ENCODE results near the gene PNMA8C. TPM values are rescaled to one million over a fixed set of nuclear protein-coding genes. Genes with fewer than 3 reads are reported as not detected.

The PNMA8C gene
- total RNA-seq, 1 donor from 2014 or later, result 0.53 TPM

- Histone ChIP-seq H3K27me3 (no peaks in the 10 kb centered on the region), H3K4me1 (no peaks in the 10 kb centered on the region), H3K9me3 (no peaks in the 10 kb centered on the region), H3K27ac (no peak overlapping the region), H3K4me3 (no peak overlapping the region), H3K36me3 (peaks cover 59 to 92% of the 10 kb centered on the region in 2 donors)
- peak in 1 of 2 donors; percentile 37 for DNase-seq (ENCODE audit: low spot score in 2 of 2)
- intact Hi-C loops (cut with DNase I), result no loop called here
- TF ChIP-seq, protein P1, sequence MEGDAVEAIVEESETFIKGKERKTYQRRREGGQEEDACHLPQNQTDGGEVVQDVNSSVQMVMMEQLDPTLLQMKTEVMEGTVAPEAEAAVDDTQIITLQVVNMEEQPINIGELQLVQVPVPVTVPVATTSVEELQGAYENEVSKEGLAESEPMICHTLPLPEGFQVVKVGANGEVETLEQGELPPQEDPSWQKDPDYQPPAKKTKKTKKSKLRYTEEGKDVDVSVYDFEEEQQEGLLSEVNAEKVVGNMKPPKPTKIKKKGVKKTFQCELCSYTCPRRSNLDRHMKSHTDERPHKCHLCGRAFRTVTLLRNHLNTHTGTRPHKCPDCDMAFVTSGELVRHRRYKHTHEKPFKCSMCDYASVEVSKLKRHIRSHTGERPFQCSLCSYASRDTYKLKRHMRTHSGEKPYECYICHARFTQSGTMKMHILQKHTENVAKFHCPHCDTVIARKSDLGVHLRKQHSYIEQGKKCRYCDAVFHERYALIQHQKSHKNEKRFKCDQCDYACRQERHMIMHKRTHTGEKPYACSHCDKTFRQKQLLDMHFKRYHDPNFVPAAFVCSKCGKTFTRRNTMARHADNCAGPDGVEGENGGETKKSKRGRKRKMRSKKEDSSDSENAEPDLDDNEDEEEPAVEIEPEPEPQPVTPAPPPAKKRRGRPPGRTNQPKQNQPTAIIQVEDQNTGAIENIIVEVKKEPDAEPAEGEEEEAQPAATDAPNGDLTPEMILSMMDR (IDR thresholded peaks at IDR 0.05), result no peak
Measured at GRCh38 chr19:46385636-46386035, 43.1 kb downstream of the PNMA8C start.

DNA sequence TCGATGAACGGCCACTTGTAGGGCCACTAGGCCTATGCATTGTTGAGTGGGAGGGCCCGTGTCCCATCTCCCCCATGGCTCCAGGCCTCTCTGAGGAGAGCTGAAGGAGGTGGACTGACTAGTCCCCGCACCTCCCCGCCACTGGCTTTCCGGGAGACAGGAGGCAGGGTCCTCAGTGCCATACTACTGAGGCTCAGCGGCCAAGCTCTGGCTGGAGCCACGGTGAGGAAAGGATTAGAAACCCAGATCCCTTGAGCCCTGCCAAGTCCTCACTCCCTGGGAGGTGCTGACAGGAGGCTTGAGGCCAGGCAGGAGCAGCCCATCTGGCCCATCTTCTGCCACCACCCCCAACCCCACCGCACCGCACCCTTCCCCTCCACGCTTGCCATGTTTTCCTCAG, 44.3 kb downstream of the PNMA8C start:
- DNase-seq (ENCODE audit: low spot score in 2 of 2), result peak in 1 of 2 donors; percentile 49
- Histone ChIP-seq H3K4me3 (no peak overlapping the region), H3K9me3 (no peaks in the 10 kb centered on the region), H3K27me3 (no peaks in the 10 kb centered on the region), H3K36me3 (peaks cover 46 to 87% of the 10 kb centered on the region in 2 donors), H3K4me1 (peaks cover 0 to 8% of the 10 kb centered on the region in 2 donors), H3K27ac (no peak overlapping the region)
- intact Hi-C loops (cut with DNase I), result no loop called here
- TF ChIP-seq, protein P1 (IDR thresholded peaks at IDR 0.05), result no peak

- no peaks in the 10 kb centered on the region for H3K27me3 ChIP-seq
- TF ChIP-seq, protein P1 (IDR thresholded peaks at IDR 0.05), result no peak
- peaks cover 44 to 82% of the 10 kb centered on the region in 2 donors for H3K36me3 ChIP-seq
- H3K27ac ChIP-seq, result no peak overlapping the region
- H3K4me1 ChIP-seq, result peaks cover 0 to 14% of the 10 kb centered on the region in 2 donors
- no peak overlapping the region for H3K4me3 ChIP-seq
- H3K9me3 ChIP-seq, result no peaks in the 10 kb centered on the region
- intact Hi-C loops (cut with DNase I), result no loop called here
- peak in 1 of 2 donors; percentile 54 for DNase-seq (ENCODE audit: low spot score in 2 of 2)
Measured at GRCh38 chr19:46383846-46384245, 44.9 kb downstream of the PNMA8C start.

DNA sequence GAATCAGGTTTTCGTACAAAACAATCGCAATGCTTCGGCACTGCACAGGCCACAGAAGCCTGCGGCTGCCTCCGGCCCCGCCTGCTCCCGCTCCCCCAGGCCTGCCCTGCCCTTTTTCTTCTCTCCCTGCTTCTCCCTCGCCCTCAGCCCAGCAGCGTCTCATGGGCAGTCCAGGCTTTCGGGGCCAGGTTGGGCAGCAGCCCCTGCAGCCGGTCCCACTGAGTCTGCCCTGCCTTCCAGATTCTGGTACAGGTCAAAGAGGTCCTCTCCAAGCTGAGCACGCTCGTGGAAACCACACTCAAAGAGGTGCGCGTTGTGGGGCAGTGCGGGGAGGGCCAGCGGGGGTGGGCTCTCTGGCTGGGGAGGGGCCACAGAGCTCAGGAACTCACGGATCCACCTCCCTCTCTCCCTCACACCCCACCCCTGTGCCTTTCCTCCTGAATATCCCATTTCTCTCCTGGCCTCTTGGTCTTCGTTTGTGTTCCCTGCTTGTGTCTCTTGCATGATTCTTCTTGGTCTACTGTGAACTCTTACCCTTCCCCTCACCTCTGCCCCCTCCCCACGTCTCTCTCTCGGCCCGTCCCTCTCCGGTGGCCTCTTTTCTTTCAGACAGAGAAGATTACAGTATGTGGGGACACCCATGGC, 45.4 kb downstream of the PNMA8C start:
- H3K27ac ChIP-seq, result no peak overlapping the region
- H3K9me3 ChIP-seq, result no peaks in the 10 kb centered on the region
- DNase-seq (ENCODE audit: low spot score in 2 of 2), result peak in 1 of 2 donors; percentile 59
- H3K36me3 ChIP-seq, result peaks cover 38 to 76% of the 10 kb centered on the region in 2 donors
- intact Hi-C loops (cut with DNase I), result no loop called here
- peaks cover 0 to 19% of the 10 kb centered on the region in 2 donors for H3K4me1 ChIP-seq
- H3K27me3 ChIP-seq, result no peaks in the 10 kb centered on the region
- TF ChIP-seq, protein P1 (IDR thresholded peaks at IDR 0.05), result no peak
- no peak overlapping the region for H3K4me3 ChIP-seq

- peaks cover 3 to 26% of the 10 kb centered on the region in 2 donors for H3K4me1 ChIP-seq
- TF ChIP-seq, protein P1 (IDR thresholded peaks at IDR 0.05), result no peak
- peak in 1 of 2 donors; percentile 47 for DNase-seq (ENCODE audit: low spot score in 2 of 2)
- H3K9me3 ChIP-seq, result no peaks in the 10 kb centered on the region
- intact Hi-C loops (cut with DNase I), result no loop called here
- no peak overlapping the region for H3K4me3 ChIP-seq
- H3K27ac ChIP-seq, result peak overlapping the region; percentile 17 to 74
- peaks cover 26 to 67% of the 10 kb centered on the region in 2 donors for H3K36me3 ChIP-seq
- H3K27me3 ChIP-seq, result no peaks in the 10 kb centered on the region
Measured at GRCh38 chr19:46381756-46382345, 46.9 kb downstream of the PNMA8C start.
